Activated CD8-positive, alpha-beta T cell treated with anti-CD3 and anti-CD28 coated beads for 36 hours (primary cell): Measurements from ENCODE around the gene NEDD9. TPM values are rescaled to one million over a fixed set of nuclear protein-coding genes. Genes with fewer than 3 reads are reported as not detected.

ENCODE experiments used
- ATAC-seq: fragments of 200-7000 bp; cut with Tn5 transposase; one replicate; pipeline ENCODE4 v1.10.0; 2021; ENCODE audit warnings: mild to moderate bottlenecking, moderate library complexity
- CTCF ChIA-PET: fragments of 350-600 bp; sonication (Branson Sonifier 250); formaldehyde crosslinking; loops from one replicate; lab custom pipeline; 2021; ENCODE audit warnings: antibody characterized with exemption; lab: Charles Lee
- POLR2A ChIA-PET: fragments of 350-600 bp; sonication (Branson Sonifier 250); formaldehyde crosslinking; loops from one replicate; lab custom pipeline; 2021; ENCODE audit warnings: antibody characterized with exemption; lab: Charles Lee
- DNase-seq: peaks from one replicate; pipeline ENCODE4 v3.0.0-alpha.2; 2020
- H3K27ac Mint-ChIP-seq: one replicate; pipeline ENCODE4 v1.8.0; 2021; ENCODE audit warnings: mild to moderate bottlenecking, mixed read lengths
- H3K27me3 Mint-ChIP-seq: one replicate; pipeline ENCODE4 v1.8.0; 2021; ENCODE audit warnings: mixed read lengths
- H3K36me3 Mint-ChIP-seq: one replicate; pipeline ENCODE4 v1.8.0; 2021; ENCODE audit warnings: low read depth, mixed read lengths
- H3K4me1 Mint-ChIP-seq: one replicate; pipeline ENCODE4 v1.8.0; 2021; ENCODE audit warnings: low read depth, mixed read lengths
- H3K4me3 Mint-ChIP-seq: one replicate; pipeline ENCODE4 v1.8.0; 2021; ENCODE audit warnings: mild to moderate bottlenecking, moderate library complexity, mixed read lengths
- H3K9me3 Mint-ChIP-seq: one replicate; pipeline ENCODE4 v1.8.0; 2021; ENCODE audit warnings: mixed read lengths
- intact Hi-C: fragments of 100-400 bp; cut with micrococcal nuclease; formaldehyde crosslinking; loops from one replicate; pipeline ENCODE4 v1.10.0; 2022
- total RNA-seq, 2 experiments: library from RNA; stranded (reverse); gene quantifications; one replicate each; pipeline ENCODE4 v1.2.3, GENCODE V29; 2021
- TF ChIP-seq, protein P1 (sequence below): fragments of 200-600 bp; IDR thresholded peaks from one replicate; pipeline ENCODE4 v1.8.0; 2022; ENCODE audit warnings: antibody characterized with exemption, mild to moderate bottlenecking

NEDD9 gene
- total RNA-seq, 2 experiments from 2014 or later = 26.6 to 29.7 TPM

DNA sequence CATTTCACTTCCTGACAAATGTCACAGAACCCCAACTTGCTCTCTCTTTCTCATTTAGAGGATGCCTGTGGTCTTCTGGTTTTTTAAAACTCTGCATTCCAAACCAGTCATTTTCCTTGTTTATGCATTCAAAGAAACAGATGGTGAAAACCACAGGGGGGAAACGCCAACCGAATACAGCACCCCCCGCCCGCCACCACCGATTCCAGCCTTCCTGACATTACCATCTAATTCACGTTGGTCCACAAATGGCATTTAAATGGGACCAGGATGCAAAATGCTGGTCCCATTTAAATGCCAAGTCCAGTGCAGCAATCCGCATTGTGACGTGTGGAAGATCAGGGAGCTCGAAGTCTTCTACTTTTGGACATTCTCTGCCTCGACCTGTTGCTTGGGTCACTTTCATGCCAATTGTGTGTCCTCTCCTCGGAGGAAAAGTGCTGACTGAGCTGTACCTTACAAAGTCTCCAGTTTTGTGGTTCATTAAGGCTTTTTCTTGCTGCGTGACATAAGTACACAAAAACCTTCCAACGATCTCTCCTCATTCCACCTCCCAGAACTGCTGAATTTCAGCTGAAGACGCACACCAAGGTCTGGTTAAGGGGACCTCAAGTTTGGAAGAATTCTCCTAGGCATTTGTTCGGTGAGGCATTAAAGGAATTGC is 35.8 kb downstream of the NEDD9 start:
- Mint-ChIP-seq H3K27me3 (no peaks in the 10 kb centered on the region), H3K27ac (peak overlapping the region; percentile 23), H3K4me1 (peaks cover 39% of the 10 kb centered on the region), H3K36me3 (peaks cover 55% of the 10 kb centered on the region), H3K9me3 (no peaks in the 10 kb centered on the region), H3K4me3 (no peak overlapping the region)
- no peak for ATAC-seq
- CTCF ChIA-PET = interaction anchor here (1.0 kb wide), 1 partner anchor 299 kb away, joined by 3 read pairs; no protein-coding TSS in a partner anchor
- intact Hi-C loops = no loop called here
- TF ChIP-seq, protein P1, sequence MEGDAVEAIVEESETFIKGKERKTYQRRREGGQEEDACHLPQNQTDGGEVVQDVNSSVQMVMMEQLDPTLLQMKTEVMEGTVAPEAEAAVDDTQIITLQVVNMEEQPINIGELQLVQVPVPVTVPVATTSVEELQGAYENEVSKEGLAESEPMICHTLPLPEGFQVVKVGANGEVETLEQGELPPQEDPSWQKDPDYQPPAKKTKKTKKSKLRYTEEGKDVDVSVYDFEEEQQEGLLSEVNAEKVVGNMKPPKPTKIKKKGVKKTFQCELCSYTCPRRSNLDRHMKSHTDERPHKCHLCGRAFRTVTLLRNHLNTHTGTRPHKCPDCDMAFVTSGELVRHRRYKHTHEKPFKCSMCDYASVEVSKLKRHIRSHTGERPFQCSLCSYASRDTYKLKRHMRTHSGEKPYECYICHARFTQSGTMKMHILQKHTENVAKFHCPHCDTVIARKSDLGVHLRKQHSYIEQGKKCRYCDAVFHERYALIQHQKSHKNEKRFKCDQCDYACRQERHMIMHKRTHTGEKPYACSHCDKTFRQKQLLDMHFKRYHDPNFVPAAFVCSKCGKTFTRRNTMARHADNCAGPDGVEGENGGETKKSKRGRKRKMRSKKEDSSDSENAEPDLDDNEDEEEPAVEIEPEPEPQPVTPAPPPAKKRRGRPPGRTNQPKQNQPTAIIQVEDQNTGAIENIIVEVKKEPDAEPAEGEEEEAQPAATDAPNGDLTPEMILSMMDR = no peak
- POLR2A ChIA-PET = no interaction called here
- DNase-seq = no peak

DNA sequence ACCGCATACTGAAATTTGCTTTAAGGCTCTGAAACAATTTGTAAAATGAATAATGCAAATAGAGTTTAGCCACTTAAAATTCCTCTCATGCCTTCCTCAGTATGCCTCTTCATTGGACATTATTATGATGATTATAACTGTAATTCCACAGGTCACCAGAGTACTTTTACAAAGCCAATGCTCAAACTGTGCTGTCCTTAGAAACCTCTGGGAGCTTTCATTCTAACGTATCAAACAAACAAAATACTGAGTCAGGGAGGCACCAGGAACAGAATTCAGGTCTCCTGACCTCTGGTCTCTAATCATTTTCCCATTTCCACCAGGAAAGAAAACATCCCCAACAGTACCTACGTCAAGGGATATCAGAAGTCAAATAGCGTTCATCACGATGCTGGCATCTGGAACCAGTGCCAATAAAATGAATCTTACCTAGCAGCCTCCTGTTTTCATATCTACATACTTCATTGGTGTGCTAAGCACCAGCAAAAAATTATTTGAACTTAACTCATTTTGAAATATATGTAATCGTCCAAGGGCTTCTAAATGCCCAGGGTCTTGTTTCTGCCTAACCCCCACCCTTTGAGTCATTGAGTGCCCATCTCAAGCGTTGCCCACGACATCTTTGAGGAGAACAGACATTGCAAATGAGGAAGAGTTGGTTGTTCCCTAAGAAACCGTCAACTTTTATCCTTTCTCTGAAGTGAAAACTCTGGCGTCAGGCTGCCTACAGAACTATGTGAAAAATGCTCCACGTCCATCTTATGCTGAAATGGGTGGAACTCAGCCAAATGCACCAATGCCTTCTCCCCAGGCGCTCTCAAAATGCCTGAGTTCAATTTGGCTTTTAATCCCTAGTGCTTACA is 37.9 kb downstream of the NEDD9 start:
- ATAC-seq (no peak), DNase-seq (no peak)
- POLR2A ChIA-PET = no interaction called here
- TF ChIP-seq, protein P1 = no peak
- H3K4me1 Mint-ChIP-seq = peaks cover 27% of the 10 kb centered on the region
- no peak overlapping the region for H3K4me3 Mint-ChIP-seq
- CTCF ChIA-PET = interaction anchor here (1.0 kb wide), 1 partner anchor 17 kb away, joined by 3 read pairs; no protein-coding TSS in a partner anchor
- no peak overlapping the region for H3K27ac Mint-ChIP-seq
- intact Hi-C loops = no loop called here
- H3K9me3 Mint-ChIP-seq = no peaks in the 10 kb centered on the region
- H3K36me3 Mint-ChIP-seq = peaks cover 63% of the 10 kb centered on the region
- no peaks in the 10 kb centered on the region for H3K27me3 Mint-ChIP-seq

DNA sequence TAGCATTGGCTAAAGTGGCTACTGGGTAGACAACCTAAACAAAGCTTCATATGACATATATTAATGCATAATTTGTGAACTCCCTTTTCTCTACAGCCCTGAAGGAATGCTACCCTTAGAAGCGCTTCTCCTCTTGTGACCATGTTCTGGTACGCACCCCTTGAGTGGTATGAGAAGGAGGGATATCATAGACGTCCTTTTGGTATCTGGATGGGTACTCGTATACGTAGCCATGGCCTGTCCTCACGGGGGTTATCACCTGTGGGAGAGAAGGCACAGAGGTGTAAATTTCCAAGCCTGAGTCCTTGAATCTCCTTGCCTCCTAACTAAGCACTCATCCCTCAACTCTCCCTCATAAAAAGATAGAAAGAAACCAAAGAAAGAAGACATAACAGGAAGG is 39.0 kb downstream of the NEDD9 start:
- Mint-ChIP-seq H3K4me1 (peaks cover 16% of the 10 kb centered on the region), H3K27ac (no peak overlapping the region), H3K4me3 (no peak overlapping the region), H3K27me3 (no peaks in the 10 kb centered on the region), H3K9me3 (no peaks in the 10 kb centered on the region), H3K36me3 (peaks cover 57% of the 10 kb centered on the region)
- ChIA-PET POLR2A (no interaction called here), CTCF (interaction anchor here (0.7 kb wide), 1 partner anchor 293 kb away, joined by 3 read pairs; no protein-coding TSS in a partner anchor)
- TF ChIP-seq, protein P1 = no peak
- DNase-seq (no peak), ATAC-seq (no peak)
- intact Hi-C loops = no loop called here

DNA sequence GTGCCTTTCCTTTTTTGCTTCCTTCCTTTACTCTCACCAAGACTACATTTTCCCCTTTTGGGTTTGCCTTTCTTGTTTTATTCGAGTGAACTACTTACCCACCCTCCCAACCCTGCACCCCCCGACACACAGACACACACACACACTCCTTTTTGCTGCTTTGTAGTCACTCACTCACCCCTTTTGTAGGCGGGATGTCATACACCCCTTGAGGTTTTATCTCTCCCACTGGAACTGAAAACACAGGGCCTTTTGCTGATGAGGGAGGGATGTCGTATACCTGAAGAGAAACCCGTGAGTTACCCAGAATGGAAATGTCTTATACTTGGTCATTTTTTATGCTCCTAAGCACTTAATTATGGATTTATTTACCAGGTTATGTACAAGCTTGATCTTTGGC is 40.3 kb downstream of the NEDD9 start:
- Mint-ChIP-seq H3K4me1 (peaks cover 13% of the 10 kb centered on the region), H3K9me3 (no peaks in the 10 kb centered on the region), H3K27ac (no peak overlapping the region), H3K27me3 (no peaks in the 10 kb centered on the region), H3K36me3 (peaks cover 60% of the 10 kb centered on the region), H3K4me3 (no peak overlapping the region)
- POLR2A ChIA-PET = no interaction called here
- intact Hi-C loops = no loop called here
- TF ChIP-seq, protein P1 = no peak
- no peak for DNase-seq
- ATAC-seq = no peak
- CTCF ChIA-PET = interaction anchor here (0.6 kb wide), 1 partner anchor 222 kb away, joined by 3 read pairs; no protein-coding TSS in a partner anchor
